HG02981 (cell line): Measurements from ENCODE around the gene CBLC.

Experiments used
- ATAC-seq: cut with Tn5 transposase; IDR thresholded peaks from one replicate; pipeline ENCODE4 v1.9.1; 2021; ENCODE audit warnings: mild to moderate bottlenecking, moderate library complexity; ENCODE audit not compliant: unreplicated experiment

The CBLC gene

GRCh38 chr19:44777715-44778347 lies at the start of gene CBLC:
CBLC (plus strand) TSS chr19:44777890; CDS start chr19:44777932, 42 bp downstream.
- no peak for ATAC-seq

- ATAC-seq: no peak
Measured at GRCh38 chr19:44728178-44728577, 49.5 kb upstream of the CBLC start.

- ATAC-seq: no peak
Measured at GRCh38 chr19:44729516-44730033, 48.1 kb upstream of the CBLC start.

GRCh38 chr19:44731081-44731480 lies 46.6 kb upstream of the CBLC start:
- no peak for ATAC-seq

GRCh38 chr19:44731622-44732021 lies 46.1 kb upstream of the CBLC start:
- ATAC-seq: no peak

GRCh38 chr19:44732235-44733014 lies 45.3 kb upstream of the CBLC start:
- ATAC-seq: no peak

GRCh38 chr19:44734357-44734756 lies 43.3 kb upstream of the CBLC start:
- ATAC-seq: no peak

- ATAC-seq: no peak
Measured at GRCh38 chr19:44735011-44735410, 42.7 kb upstream of the CBLC start.

GRCh38 chr19:44737238-44738071 lies 40.2 kb upstream of the CBLC start:
- no peak for ATAC-seq

GRCh38 chr19:44738136-44738535 lies 39.6 kb upstream of the CBLC start:
- no peak for ATAC-seq

GRCh38 chr19:44738603-44739558 lies 38.8 kb upstream of the CBLC start:
- ATAC-seq: no peak

- no peak for ATAC-seq
Measured at GRCh38 chr19:44740351-44740824, 37.3 kb upstream of the CBLC start.

- no peak for ATAC-seq
Measured at GRCh38 chr19:44741258-44741731, 36.4 kb upstream of the CBLC start.

- no peak for ATAC-seq
Measured at GRCh38 chr19:44741841-44742329, 35.8 kb upstream of the CBLC start.

GRCh38 chr19:44742330-44743061 lies 35.2 kb upstream of the CBLC start:
- no peak for ATAC-seq

GRCh38 chr19:44744871-44745332 lies 32.8 kb upstream of the CBLC start:
- no peak for ATAC-seq

GRCh38 chr19:44745341-44745831 lies 32.3 kb upstream of the CBLC start:
- ATAC-seq: no peak

- no peak for ATAC-seq
Measured at GRCh38 chr19:44745887-44746600, 31.6 kb upstream of the CBLC start.
